Gastrocnemius medialis (tissue), 4 donors: ENCODE results near the gene KIAA2012. TPM values are rescaled to one million over a fixed set of nuclear protein-coding genes. Genes with fewer than 3 reads are reported as not detected.

Source experiments
- ATAC-seq, 2 donors: fragments of 150-250 bp; one replicate each; pipeline ENCODE4 v1.9.1; 2016
- DNase-seq, 2 donors: peaks; one replicate each; pipeline ENCODE4 v3.0.0-alpha.2; 2019
- H3K27ac ChIP-seq, 4 donors: fragments of 200-600 bp; sonication (generic); 1 replicate in 1 of 4; 2 replicates in 3 of 4; pipeline ENCODE4 v1.5.1; 2016 to 2018; ENCODE audit warnings: mild to moderate bottlenecking in 2 of 4, moderate library complexity in 1 of 4
- H3K27me3 ChIP-seq, 3 donors: fragments of 200-600 bp; sonication (generic) in 2 of 3; 1 replicate in 1 of 3; 2 replicates in 2 of 3; pipeline versions ENCODE4 v1.5.1 to v1.6.0; 2016 to 2019; ENCODE audit warnings: mild to moderate bottlenecking in 1 of 3, moderate library complexity in 1 of 3
- H3K36me3 ChIP-seq, 2 donors: fragments of 200-600 bp; sonication (generic) in 1 of 2; one replicate each; pipeline ENCODE4 v1.5.1; 2017 to 2018
- H3K4me1 ChIP-seq, 2 donors: fragments of 200-600 bp; sonication (generic) in 1 of 2; one replicate each; pipeline ENCODE4 v1.5.1; 2016 to 2017; ENCODE audit warnings: mild to moderate bottlenecking in 2 of 2
- H3K4me3 ChIP-seq, 4 donors: fragments of 200-600 bp; sonication (generic) in 3 of 4; 1 replicate in 1 of 4; 2 replicates in 3 of 4; pipeline ENCODE4 v1.5.1; 2016 to 2019; ENCODE audit warnings: mild to moderate bottlenecking in 2 of 4
- H3K9me3 ChIP-seq, 3 donors: fragments of 200-600 bp; sonication (generic) in 2 of 3; 1 replicate in 1 of 3; 2 replicates in 2 of 3; pipeline ENCODE4 v1.5.1; 2016 to 2019
- CTCF ChIP-seq, 5 experiments: fragments of 450-650 bp in 3 of 5; fragments of 200-600 bp in 2 of 5; sonication (generic) in 2 of 5; IDR thresholded peaks in 4 of 5; conservative IDR thresholded peaks in 1 of 5; 1 replicate in 4 of 5; 2 replicates in 1 of 5; pipeline ENCODE4 v1.5.1; 2016 to 2019; ENCODE audit warnings: antibody characterized with exemption in 5 of 5, mild to moderate bottlenecking in 3 of 5, moderate library complexity in 3 of 5
- POLR2A ChIP-seq, 2 donors: fragments of 450-650 bp; IDR thresholded peaks; one replicate each; pipeline ENCODE4 v1.6.1; 2017; ENCODE audit warnings: antibody characterized with exemption in 2 of 2, mild to moderate bottlenecking in 2 of 2, moderate library complexity in 2 of 2
- in situ Hi-C, 4 donors: fragments of 200-750 bp; cut with MboI; loops; one replicate each; pipeline versions ENCODE4 v1.15.0 to v1.8.0; 2017; ENCODE audit warnings: low sequenced_read_pairs in 4 of 4
- intact Hi-C: fragments of 100-400 bp; cut with DNase I; formaldehyde crosslinking; loops from one replicate; pipeline ENCODE4 v1.15.1; 2023; ENCODE audit warnings: low total_unique reads
- total RNA-seq, 4 donors: library from RNA; depleted of rRNA; stranded (reverse); fragments of >200 nt; gene quantifications; one replicate each; pipeline versions ENCODE4 v1.1.0 to v1.2.3, GENCODE V29; 2016

KIAA2012 gene
- total RNA-seq, 4 donors from 2014 or later: not detected

GRCh38 chr2:202113571-202114142 is 40.6 kb downstream of the KIAA2012 start:
- no peaks in the 10 kb centered on the region for H3K36me3 ChIP-seq
- intact Hi-C loops (no loop called here), in situ Hi-C loops (no loop called here)
- ATAC-seq (no peak), DNase-seq (no peak)
- H3K27ac ChIP-seq: no peak overlapping the region
- no peak for TF ChIP-seq CTCF (IDR thresholded peaks at IDR 0.05 in 4 of 5, conservative IDR thresholded peaks at IDR 0.05 in 1 of 5)
- no peak for TF ChIP-seq POLR2A (IDR thresholded peaks at IDR 0.05)
- no peak overlapping the region for H3K4me3 ChIP-seq
- peaks cover 11 to 14% of the 10 kb centered on the region in 2 donors for H3K4me1 ChIP-seq
- no peaks in the 10 kb centered on the region for H3K9me3 ChIP-seq
- no peaks in the 10 kb centered on the region for H3K27me3 ChIP-seq

DNA sequence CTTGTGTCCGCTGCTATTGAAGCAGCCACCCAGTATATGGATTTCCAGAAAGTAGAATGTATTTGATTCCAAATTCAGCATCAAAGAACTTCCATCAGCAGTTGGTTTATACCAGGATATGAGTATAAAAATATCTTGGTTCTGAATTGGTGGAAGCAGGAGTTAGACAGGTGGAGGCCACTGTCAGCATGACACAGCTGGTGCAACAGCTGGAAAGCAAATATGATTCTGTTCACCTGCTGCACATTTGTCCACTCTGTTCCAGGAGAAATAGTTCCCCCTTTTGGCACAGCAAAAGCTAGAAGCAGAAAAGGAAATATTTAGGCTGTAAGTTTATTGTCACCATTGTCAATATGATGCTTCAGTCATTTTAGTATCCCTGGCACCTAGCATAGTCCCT is 41.2 kb downstream of the KIAA2012 start:
- Histone ChIP-seq H3K9me3 (no peaks in the 10 kb centered on the region), H3K27me3 (no peaks in the 10 kb centered on the region), H3K27ac (no peak overlapping the region), H3K4me3 (no peak overlapping the region), H3K4me1 (peaks cover 11 to 12% of the 10 kb centered on the region in 2 donors), H3K36me3 (no peaks in the 10 kb centered on the region)
- in situ Hi-C loops (no loop called here), intact Hi-C loops (no loop called here)
- no peak for DNase-seq
- TF ChIP-seq POLR2A (IDR thresholded peaks at IDR 0.05): no peak
- no peak for TF ChIP-seq CTCF (IDR thresholded peaks at IDR 0.05 in 4 of 5, conservative IDR thresholded peaks at IDR 0.05 in 1 of 5)
- no peak for ATAC-seq

GRCh38 chr2:202114795-202115194 is 41.7 kb downstream of the KIAA2012 start:
- Histone ChIP-seq H3K4me3 (no peak overlapping the region), H3K9me3 (no peaks in the 10 kb centered on the region), H3K27ac (no peak overlapping the region), H3K4me1 (peaks cover 8 to 11% of the 10 kb centered on the region in 2 donors), H3K27me3 (no peaks in the 10 kb centered on the region), H3K36me3 (no peaks in the 10 kb centered on the region)
- TF ChIP-seq POLR2A (IDR thresholded peaks at IDR 0.05) (no peak), CTCF (IDR thresholded peaks at IDR 0.05 in 4 of 5, conservative IDR thresholded peaks at IDR 0.05 in 1 of 5) (no peak)
- ATAC-seq (no peak), DNase-seq (no peak)
- in situ Hi-C loops (no loop called here), intact Hi-C loops (no loop called here)

DNA sequence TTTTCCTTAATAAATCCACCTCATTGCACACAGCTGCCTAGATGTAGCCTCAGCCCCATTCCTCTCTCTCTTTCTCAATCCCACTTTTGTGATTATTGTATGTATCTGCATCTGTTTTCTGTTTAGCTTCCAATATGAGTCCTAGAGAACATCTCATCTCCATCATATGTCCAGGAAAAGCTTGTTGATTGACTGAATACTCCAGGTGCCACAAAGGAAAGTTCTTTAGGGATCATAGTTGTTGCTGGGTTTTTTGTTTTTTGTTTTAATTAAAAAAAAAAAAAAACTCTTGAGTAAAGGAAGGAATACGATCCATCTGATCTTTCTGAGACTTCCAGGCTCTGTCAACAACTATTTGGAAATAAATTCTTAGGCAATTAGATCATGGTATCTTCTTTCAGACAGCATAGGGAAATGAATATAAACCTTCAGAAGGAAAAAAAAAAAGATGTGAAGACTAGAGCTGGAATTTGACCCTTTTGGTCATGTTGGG is 42.5 kb downstream of the KIAA2012 start:
- intact Hi-C loops: no loop called here
- ATAC-seq: peak; percentile 80 to 83
- no peak for TF ChIP-seq POLR2A (IDR thresholded peaks at IDR 0.05)
- TF ChIP-seq CTCF (IDR thresholded peaks at IDR 0.05 in 4 of 5, conservative IDR thresholded peaks at IDR 0.05 in 1 of 5): no peak
- in situ Hi-C loops: no loop called here
- DNase-seq: no peak
- Histone ChIP-seq H3K27ac (peak overlapping the region in 1 of 4 donors; percentile 8), H3K9me3 (no peaks in the 10 kb centered on the region), H3K4me1 (peaks cover 8 to 11% of the 10 kb centered on the region in 2 donors), H3K4me3 (no peak overlapping the region), H3K36me3 (no peaks in the 10 kb centered on the region), H3K27me3 (no peaks in the 10 kb centered on the region)

- no peaks in the 10 kb centered on the region for H3K36me3 ChIP-seq
- ATAC-seq: no peak
- TF ChIP-seq POLR2A (IDR thresholded peaks at IDR 0.05): no peak
- TF ChIP-seq CTCF (IDR thresholded peaks at IDR 0.05 in 4 of 5, conservative IDR thresholded peaks at IDR 0.05 in 1 of 5): no peak
- in situ Hi-C loops (no loop called here), intact Hi-C loops (no loop called here)
- no peak for DNase-seq
- H3K9me3 ChIP-seq: no peaks in the 10 kb centered on the region
- H3K4me1 ChIP-seq: peaks cover 8 to 11% of the 10 kb centered on the region in 2 donors
- no peaks in the 10 kb centered on the region for H3K27me3 ChIP-seq
- H3K27ac ChIP-seq: no peak overlapping the region
- H3K4me3 ChIP-seq: no peak overlapping the region
Measured at GRCh38 chr2:202116691-202117090, 43.6 kb downstream of the KIAA2012 start.
